CD14-positive monocyte (primary cell): Measurements from ENCODE around the gene MED13L. TPM values are rescaled to one million over a fixed set of nuclear protein-coding genes. Genes with fewer than 3 reads are reported as not detected.
"Not testable (repeated sequence)": the region's sequence is repeated elsewhere in the genome, so short reads cannot be mapped to it uniquely, and the experiment has no call there.

ENCODE experiments used
- DNase-seq, 3 donors: peaks; one replicate each; pipeline ENCODE4 v3.0.0-alpha.2; 2011 to 2022
- H2AFZ ChIP-seq: 2 replicates; pipeline ENCODE4 v1.6.0; 2012; ENCODE audit warnings: mild to moderate bottlenecking, low read depth, low read length, inconsistent platforms; ENCODE audit not compliant: insufficient read depth, poor library complexity, severe bottlenecking
- H3K27ac ChIP-seq, 2 donors: 1 replicate in 1 of 2; 2 replicates in 1 of 2; pipeline ENCODE4 v1.5.1; 2012 to 2013; ENCODE audit warnings: low read length in 2 of 2, control low read depth in 1 of 2, inconsistent platforms in 1 of 2, low read depth in 1 of 2, mild to moderate bottlenecking in 1 of 2
- H3K27me3 ChIP-seq, 2 donors: one replicate each; pipeline versions ENCODE4 v1.6.0 to v1.6.1; 2011 to 2013; ENCODE audit warnings: low read length in 2 of 2; ENCODE audit not compliant: control insufficient read depth in 2 of 2, insufficient read depth in 2 of 2
- H3K36me3 ChIP-seq, 2 donors: replicated peaks in 1 of 2; 1 replicate in 1 of 2; 2 replicates in 1 of 2; pipeline versions ENCODE4 v1.5.1 to v1.6.1; 2012 to 2013; ENCODE audit warnings: low read length in 2 of 2, control low read depth in 1 of 2, inconsistent platforms in 1 of 2, mild to moderate bottlenecking in 1 of 2; ENCODE audit not compliant: insufficient read depth in 2 of 2, control insufficient read depth in 1 of 2
- H3K4me1 ChIP-seq, 2 donors: 1 replicate in 1 of 2; 2 replicates in 1 of 2; pipeline versions ENCODE4 v1.5.1 to v1.6.1; 2012 to 2013; ENCODE audit warnings: low read length in 2 of 2, control low read depth in 1 of 2, inconsistent platforms in 1 of 2, mild to moderate bottlenecking in 1 of 2, moderate library complexity in 1 of 2; ENCODE audit not compliant: insufficient read depth in 2 of 2, control insufficient read depth in 1 of 2
- H3K4me2 ChIP-seq: replicated peaks from 2 replicates; pipeline ENCODE3; 2012; ENCODE audit warnings: low read length, moderate library complexity, mild to moderate bottlenecking; ENCODE audit not compliant: poor library complexity, severe bottlenecking; ENCODE audit errors: extremely low read depth
- H3K4me3 ChIP-seq, 3 experiments: fragments of 200-600 bp in 1 of 3; sonication (generic) in 1 of 3; replicated peaks in 1 of 3; 1 replicate in 2 of 3; 2 replicates in 1 of 3; pipeline ENCODE4 v1.5.1; 2011 to 2013; ENCODE audit warnings: low read length in 3 of 3, mild to moderate bottlenecking in 3 of 3, control low read depth in 2 of 3, low read depth in 2 of 3, inconsistent platforms in 1 of 3, moderate library complexity in 1 of 3
- H3K79me2 ChIP-seq: 2 replicates; pipeline ENCODE4 v1.6.0; 2012; ENCODE audit warnings: mild to moderate bottlenecking, control low read depth, inconsistent platforms, low read length, moderate library complexity; ENCODE audit not compliant: insufficient read depth
- H3K9ac ChIP-seq: 2 replicates; pipeline ENCODE4 v1.6.0; 2017; ENCODE audit warnings: low read length, mild to moderate bottlenecking; ENCODE audit not compliant: insufficient read depth, poor library complexity, severe bottlenecking
- H3K9me3 ChIP-seq, 2 donors: replicated peaks in 1 of 2; 1 replicate in 1 of 2; 2 replicates in 1 of 2; pipeline versions ENCODE4 v1.5.1 to v1.6.1; 2012 to 2013; ENCODE audit warnings: low read length in 2 of 2, control low read depth in 1 of 2; ENCODE audit not compliant: control insufficient read depth in 1 of 2, insufficient read depth in 1 of 2
- H4K20me1 ChIP-seq: 2 replicates; pipeline ENCODE4 v1.6.0; 2012; ENCODE audit warnings: mild to moderate bottlenecking, low read length, control low read depth, moderate library complexity; ENCODE audit not compliant: insufficient read depth
- H3K27ac Mint-ChIP-seq, 7 donors: one replicate each; pipeline ENCODE4 v1.8.0; 2020; ENCODE audit warnings: mild to moderate bottlenecking in 7 of 7, mixed read lengths in 7 of 7, moderate library complexity in 6 of 7, inconsistent platforms in 2 of 7
- H3K27me3 Mint-ChIP-seq, 3 donors: one replicate each; pipeline ENCODE4 v1.8.0; 2021 to 2022; ENCODE audit warnings: low read depth in 3 of 3, mild to moderate bottlenecking in 3 of 3, mixed read lengths in 3 of 3, moderate library complexity in 3 of 3, inconsistent platforms in 1 of 3
- H3K36me3 Mint-ChIP-seq, 2 donors: one replicate each; pipeline ENCODE4 v1.8.0; 2020; ENCODE audit warnings: mixed read lengths in 2 of 2, inconsistent platforms in 1 of 2, mild to moderate bottlenecking in 1 of 2
- H3K4me1 Mint-ChIP-seq: one replicate; pipeline ENCODE4 v1.8.0; 2020; ENCODE audit warnings: mild to moderate bottlenecking, mixed read lengths
- H3K4me3 Mint-ChIP-seq, 2 donors: one replicate each; pipeline ENCODE4 v1.8.0; 2020; ENCODE audit warnings: mild to moderate bottlenecking in 2 of 2, mixed read lengths in 2 of 2, moderate library complexity in 1 of 2
- H3K9me3 Mint-ChIP-seq, 7 donors: one replicate each; pipeline ENCODE4 v1.8.0; 2020 to 2022; ENCODE audit warnings: mixed read lengths in 7 of 7, mild to moderate bottlenecking in 6 of 7, moderate library complexity in 6 of 7, inconsistent platforms in 2 of 7
- WGBS: methylation state at CpG from one replicate; pipeline ENCODE4 v1.1.5; 2013; ENCODE audit warnings: missing lambda C conversion rate; ENCODE audit not compliant: insufficient coverage; 5-methylcytosine and 5-hydroxymethylcytosine counted together
- intact Hi-C, 2 donors: fragments of 100-400 bp; cut with micrococcal nuclease; formaldehyde crosslinking; loops; one replicate each; pipeline versions ENCODE4 v1.15.0 to v1.15.1; 2023
- polyA plus RNA-seq, 3 donors: library from polyadenylated mRNA; depleted of rRNA in 1 of 3; unstranded in 2 of 3; stranded (reverse) in 1 of 3; fragments of 300-500 nt in 2 of 3; fragments of >200 nt in 1 of 3; fragmentation: Illumina TruSeq in 2 of 3; gene quantifications; 1 replicate in 2 of 3; 2 replicates in 1 of 3; pipeline ENCODE4 v1.2.3, GENCODE V29; 2012 to 2021
- TF ChIP-seq, protein P1 (sequence below): fragments of 200-600 bp; IDR thresholded peaks from one replicate; pipeline ENCODE4 v1.8.0; 2022; ENCODE audit warnings: antibody characterized with exemption, mild to moderate bottlenecking

MED13L gene
- polyA plus RNA-seq, 3 donors: 4.4 to 42.0 (median 7.5) TPM

DNA sequence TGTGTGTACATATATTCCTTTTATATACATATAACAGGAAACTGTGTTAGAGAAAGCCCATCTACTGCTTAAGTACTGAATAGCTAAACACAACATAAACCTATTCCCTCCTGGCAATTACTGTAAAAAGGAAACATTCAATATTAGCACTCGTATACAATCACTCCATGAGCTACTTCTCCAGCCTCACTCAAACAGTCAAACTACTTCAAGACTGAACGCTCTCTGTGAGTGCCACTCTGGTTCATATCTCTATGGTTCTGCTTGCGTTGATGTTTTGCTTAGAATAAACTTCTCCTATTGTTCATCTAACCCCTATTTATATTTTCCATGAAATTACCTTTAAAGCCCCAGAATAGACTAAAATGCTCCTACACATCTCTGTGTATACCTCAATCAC lies 243.7 kb downstream of the MED13L start:
- peaks cover 3 to 9% (median 4%) of the 10 kb centered on the region in 7 donors for H3K9me3 Mint-ChIP-seq
- TF ChIP-seq, protein P1, sequence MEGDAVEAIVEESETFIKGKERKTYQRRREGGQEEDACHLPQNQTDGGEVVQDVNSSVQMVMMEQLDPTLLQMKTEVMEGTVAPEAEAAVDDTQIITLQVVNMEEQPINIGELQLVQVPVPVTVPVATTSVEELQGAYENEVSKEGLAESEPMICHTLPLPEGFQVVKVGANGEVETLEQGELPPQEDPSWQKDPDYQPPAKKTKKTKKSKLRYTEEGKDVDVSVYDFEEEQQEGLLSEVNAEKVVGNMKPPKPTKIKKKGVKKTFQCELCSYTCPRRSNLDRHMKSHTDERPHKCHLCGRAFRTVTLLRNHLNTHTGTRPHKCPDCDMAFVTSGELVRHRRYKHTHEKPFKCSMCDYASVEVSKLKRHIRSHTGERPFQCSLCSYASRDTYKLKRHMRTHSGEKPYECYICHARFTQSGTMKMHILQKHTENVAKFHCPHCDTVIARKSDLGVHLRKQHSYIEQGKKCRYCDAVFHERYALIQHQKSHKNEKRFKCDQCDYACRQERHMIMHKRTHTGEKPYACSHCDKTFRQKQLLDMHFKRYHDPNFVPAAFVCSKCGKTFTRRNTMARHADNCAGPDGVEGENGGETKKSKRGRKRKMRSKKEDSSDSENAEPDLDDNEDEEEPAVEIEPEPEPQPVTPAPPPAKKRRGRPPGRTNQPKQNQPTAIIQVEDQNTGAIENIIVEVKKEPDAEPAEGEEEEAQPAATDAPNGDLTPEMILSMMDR: no peak
- intact Hi-C loops: no loop called here
- peaks cover 4 to 12% of the 10 kb centered on the region in 2 donors for H3K36me3 Mint-ChIP-seq
- peaks cover 5% of the 10 kb centered on the region for H3K4me1 Mint-ChIP-seq
- H3K27me3 ChIP-seq: no peaks in the 10 kb centered on the region
- H3K27ac ChIP-seq: no peak overlapping the region
- no peak overlapping the region for H2AFZ ChIP-seq
- no peak overlapping the region for H3K4me3 Mint-ChIP-seq
- no peak for DNase-seq
- H3K4me2 ChIP-seq: no peak overlapping the region
- H3K27ac Mint-ChIP-seq: peak overlapping the region in 1 of 7 donors; percentile 6
- peaks cover 0 to 3% of the 10 kb centered on the region in 2 donors for H3K36me3 ChIP-seq
- H3K27me3 Mint-ChIP-seq: no peaks in the 10 kb centered on the region
- peaks cover 97% of the 10 kb centered on the region for H3K79me2 ChIP-seq
- peaks cover 0 to 3% of the 10 kb centered on the region in 2 donors for H3K9me3 ChIP-seq
- WGBS: 93% methylated on average over 3 of the region's 3 CpGs
- H3K4me1 ChIP-seq: no peaks in the 10 kb centered on the region
- no peak overlapping the region for H3K4me3 ChIP-seq
- peaks cover 100% of the 10 kb centered on the region for H4K20me1 ChIP-seq
- no peak overlapping the region for H3K9ac ChIP-seq

DNA sequence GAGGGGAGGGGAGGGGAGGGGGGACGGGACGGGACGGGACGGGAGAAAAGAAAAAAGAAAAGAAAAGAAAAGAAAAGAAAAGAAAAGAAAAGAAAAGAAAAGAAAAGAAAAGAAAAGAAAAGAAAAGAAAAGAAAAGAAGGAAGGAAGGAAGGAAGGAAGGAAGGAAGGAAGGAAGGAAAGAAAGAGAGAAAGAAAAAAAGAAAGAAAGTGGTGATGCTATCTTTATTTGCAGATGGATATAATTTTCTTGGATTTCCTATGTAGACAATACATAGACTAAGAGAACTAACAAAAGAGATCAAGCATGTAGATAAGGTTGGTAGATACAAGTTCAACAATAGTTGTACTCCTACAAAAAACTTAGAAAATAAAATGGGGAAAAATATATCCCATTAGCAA lies 245.9 kb downstream of the MED13L start:
- H3K9ac ChIP-seq, H3K4me1 ChIP-seq, H3K9me3 Mint-ChIP-seq, H3K27me3 ChIP-seq, H3K27me3 Mint-ChIP-seq, H3K27ac ChIP-seq, DNase-seq, H3K36me3 ChIP-seq, H2AFZ ChIP-seq, H3K4me3 ChIP-seq, H3K27ac Mint-ChIP-seq, H3K9me3 ChIP-seq, H3K4me1 Mint-ChIP-seq, intact Hi-C loops, H3K4me3 Mint-ChIP-seq, H3K4me2 ChIP-seq: not testable (repeated sequence)
- H3K36me3 Mint-ChIP-seq: peaks cover 4 to 14% of the 10 kb centered on the region in 2 donors
- WGBS: no CpG with 5 or more reads among the region's 4 CpGs
- Histone ChIP-seq H4K20me1 (peaks cover 100% of the 10 kb centered on the region), H3K79me2 (peaks cover 97% of the 10 kb centered on the region)
